NOMO-1 (cell line): ENCODE results near the gene IFIT1.
"Not testable (repeated sequence)": the region's sequence is repeated elsewhere in the genome, so short reads cannot be mapped to it uniquely, and the experiment has no call there.

Experiments used
- DNase-seq, 2 experiments: peaks; one replicate each; lab custom pipeline; 2025; ENCODE audit not compliant: unreplicated experiment in 2 of 2; lab: John Stamatoyannopoulos, UW

The IFIT1 gene

DNA sequence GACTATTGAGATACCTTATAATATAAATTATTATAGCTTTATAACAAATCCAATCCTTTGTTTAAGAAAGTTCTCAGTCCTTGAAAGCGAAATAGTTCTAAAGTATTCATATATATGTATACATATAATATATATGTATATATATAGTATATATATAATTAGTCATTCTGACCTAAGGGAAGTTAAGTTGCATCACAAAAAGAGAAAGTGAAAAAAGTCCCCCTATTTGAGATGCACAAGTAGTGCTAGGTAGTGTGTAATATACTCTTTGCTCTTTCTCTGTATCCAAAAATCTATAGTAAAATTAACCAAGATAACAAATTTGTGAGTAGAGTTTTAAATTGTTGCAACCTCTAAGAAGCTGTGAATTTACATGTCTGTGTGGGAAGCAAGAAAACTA lies 27.9 kb upstream of the IFIT1 start:
- peak in 1 of 2 experiments; percentile 38 for DNase-seq

DNA sequence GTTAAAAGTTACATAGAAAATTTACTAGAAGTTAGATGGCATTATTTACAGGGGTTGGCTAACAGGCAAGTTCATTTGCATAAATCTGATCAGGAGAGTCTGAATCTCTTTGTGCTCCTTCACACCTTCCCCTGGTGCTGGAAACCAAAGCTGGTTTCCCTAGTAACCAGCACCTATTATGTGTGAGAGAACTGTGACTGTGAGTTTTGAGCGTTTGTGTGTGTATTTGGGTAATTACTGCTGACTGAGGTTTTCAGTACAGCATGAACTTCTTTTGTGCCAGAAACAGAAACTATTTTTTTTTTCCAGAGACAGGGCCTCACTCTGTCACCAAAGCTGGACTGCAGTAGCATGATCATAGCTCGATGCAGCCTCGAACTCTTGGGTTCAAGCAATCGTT lies 24.9 kb upstream of the IFIT1 start:
- DNase-seq: no peak

DNA sequence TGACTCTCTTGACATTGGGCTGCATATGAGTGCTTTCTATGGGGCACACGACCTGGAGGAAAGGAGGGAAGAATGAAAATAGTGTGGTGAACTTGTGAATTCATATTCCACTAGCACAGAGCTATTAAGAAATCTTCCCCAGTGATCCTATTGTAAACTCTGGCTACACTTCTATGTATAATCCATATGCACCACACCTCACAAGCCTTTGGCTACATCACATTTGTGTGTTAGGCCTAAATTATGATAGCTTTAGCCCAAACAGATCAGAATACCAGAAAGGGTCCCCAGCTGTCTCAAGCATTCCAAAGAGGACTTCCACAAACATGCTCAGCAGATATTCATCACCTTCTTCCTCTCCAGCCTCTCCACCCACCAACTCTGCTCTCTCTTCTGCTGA lies 24.3 kb upstream of the IFIT1 start:
- DNase-seq: no peak

DNA sequence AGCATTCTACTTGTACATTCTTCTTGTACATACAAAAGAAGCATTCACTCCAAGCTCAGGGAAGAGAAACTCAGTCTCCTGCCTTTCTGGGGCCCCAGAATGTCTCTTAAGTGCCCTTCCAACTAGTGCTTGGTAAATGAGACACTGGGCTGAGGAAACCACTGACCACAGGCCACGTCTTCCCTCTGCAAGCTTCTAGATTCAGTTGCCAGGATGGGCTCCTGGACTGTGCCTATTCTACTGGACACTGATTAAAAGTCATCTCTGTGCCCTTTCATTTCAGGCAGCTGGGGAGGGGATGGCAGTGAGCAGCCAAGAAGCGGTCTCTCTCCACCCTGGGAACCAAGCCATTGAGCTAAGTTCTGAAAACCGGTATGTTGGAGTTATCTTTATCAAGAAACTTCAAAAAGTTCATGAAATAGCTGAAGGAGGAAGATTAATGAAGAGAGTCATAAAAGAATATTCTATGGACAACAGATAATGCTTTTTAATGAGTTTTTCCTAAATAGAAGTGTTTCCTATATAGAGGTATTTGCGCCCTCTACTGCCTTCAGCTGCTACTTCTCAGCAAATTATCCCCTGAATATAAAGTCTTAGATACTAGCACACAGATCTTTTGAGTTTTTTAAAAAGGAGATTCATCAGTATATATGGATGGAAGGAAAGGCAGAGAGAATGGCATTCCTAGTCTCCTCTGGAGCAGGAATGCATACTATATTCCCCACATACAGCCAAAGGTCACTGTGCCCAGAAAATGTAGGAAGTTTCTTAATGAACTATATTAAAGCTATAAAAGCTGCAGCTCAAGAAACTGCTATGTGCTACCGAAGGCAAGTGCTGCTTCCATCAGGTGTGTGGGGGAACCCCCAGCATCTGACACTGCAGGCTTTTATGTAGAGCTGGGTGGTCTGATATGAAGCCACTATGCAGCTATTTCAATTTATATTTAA lies 23.0 kb upstream of the IFIT1 start:
- peak; percentile 31 to 35 for DNase-seq

DNA sequence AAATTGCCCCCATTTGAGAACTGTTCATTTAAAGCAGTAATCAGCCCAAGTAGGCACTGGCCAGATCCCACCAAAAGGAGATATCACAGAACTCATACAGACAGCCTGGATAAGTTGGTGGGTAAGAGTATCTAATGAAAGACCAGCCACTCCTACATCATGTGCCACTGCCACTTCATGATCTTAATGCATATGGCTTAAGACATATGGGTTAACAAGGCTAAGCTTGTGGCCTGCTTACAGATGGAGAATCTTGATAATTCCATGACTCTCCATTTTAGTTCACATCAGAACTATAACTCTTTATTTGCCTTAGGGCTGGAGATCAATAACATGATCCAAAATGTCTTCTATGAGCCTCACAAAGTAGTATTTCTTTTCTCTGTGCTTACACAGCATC lies 21.3 kb upstream of the IFIT1 start:
- no peak for DNase-seq

DNA sequence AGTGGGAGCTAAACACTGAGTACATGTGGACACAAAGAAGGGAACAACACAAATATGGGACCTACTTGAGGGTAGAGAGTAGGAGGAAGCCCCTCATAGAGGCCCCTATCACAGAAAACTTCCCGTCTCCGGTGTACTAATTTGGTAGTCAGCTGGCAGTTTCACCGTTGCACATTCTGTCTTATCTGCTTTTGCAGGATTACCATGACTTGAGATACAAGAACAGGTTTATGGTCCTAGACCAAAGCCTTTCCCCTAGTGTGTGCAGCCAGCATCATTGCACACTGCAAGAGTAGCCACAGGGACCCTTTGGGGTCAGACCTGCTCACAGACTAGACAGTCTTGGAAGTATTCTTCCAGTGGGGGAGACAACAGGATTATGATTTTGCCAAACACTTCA lies 20.4 kb upstream of the IFIT1 start:
- DNase-seq: no peak

DNA sequence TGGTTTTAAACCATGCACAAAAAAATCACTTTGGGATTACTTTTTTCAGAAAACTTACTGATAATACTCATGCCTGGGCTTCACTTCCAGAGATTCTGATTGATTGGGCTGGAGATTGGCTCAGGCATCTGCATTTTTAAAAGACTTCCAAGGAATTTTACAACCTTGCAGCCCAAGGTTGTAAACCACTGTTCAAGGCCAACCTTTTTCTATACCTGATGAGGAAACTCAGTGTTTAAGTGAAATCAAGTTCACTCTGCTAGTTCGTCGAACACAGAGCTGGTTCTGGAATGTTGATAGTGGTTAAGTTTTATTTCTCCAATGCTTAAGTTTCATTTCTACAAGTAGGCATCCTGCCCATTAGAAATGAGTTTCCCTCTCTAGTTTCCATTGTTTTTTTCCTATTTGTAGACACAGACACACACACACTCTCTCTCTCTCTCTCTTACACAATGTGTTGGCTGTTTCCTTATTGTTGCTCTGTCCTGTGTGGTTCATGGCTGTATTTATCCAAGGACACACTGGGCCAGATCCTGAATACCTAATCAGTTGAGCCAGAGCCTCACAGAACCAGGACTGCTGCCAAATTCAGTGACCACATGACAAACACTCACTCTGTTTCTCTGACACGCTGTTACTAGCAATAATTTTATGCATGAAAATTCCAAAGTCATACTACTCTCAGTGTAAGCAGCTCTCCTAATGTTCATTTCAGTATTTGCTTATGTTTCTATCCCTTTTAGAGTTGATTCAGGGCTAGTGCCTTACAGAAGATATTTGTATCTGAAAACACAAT lies 18.3 kb upstream of the IFIT1 start:
- no peak for DNase-seq

DNA sequence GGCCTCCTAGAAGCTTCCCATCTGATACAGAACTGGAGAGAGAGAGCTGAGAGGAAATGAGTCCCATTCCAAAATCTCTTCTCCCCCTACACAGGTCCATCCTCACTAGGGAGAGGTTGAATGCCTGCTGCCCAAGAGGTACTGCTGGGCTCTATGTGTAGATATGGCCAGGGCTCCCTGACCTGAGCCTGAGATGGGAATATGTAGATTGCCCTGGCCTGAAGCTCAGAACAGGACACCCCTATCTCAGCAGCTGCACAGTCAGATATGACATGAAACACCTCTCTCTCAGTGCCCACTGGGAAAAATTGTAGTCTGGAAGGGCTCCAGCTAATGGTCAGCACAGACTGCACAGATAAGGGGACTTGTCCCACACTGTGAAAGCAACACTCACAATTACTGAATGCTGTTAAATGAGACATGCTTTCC lies 17.7 kb upstream of the IFIT1 start:
- DNase-seq: no peak

DNA sequence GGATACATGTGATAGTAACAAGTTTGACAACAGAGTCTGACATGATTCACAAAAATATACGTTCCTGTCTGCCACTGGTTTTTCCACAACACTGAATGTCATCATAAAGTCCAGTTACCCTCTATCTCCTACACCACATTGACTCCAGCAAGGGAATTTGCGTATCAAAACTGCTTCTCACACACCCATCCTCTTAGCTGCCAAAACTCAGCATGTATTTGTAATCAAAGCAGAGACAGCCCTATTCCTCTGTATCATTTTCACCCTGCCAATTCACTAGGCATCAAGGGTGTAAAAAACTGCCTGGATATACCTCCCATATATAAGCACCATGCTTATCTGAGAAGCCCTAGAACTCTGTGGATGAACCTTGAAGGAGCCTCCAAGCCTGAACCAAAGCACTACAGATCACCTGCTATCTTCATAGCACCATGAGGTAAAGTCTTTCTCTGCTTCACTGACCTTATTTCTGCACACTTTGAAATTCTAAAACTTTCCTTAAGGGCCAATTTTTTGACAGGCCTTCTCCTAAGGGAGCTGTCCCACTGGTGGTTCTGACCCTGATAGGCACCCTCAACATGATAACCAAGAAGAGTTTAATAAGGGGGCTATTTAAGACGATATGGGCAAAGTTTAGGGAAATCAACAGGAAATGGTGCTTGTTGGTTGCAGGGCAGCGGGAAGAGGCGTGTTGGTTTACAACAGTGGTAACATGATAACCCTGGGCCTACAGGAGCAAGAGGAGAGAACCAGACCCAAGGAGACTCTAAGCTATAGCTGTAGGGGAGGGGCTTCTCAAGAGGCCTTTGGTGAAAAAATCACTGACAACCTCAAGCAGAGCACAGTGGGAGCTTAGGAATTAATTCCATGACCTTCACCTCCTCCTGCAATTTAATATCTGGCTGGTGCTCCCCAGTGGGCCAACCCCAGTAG lies 14.5 kb upstream of the IFIT1 start, which contains the start of gene IFIT1B:
Gene IFIT1B, plus strand, starts transcription at position 352 of the 933 bp plus-strand sequence. Its CDS starts 80 bp downstream, at position 432.
- DNase-seq: no peak

DNA sequence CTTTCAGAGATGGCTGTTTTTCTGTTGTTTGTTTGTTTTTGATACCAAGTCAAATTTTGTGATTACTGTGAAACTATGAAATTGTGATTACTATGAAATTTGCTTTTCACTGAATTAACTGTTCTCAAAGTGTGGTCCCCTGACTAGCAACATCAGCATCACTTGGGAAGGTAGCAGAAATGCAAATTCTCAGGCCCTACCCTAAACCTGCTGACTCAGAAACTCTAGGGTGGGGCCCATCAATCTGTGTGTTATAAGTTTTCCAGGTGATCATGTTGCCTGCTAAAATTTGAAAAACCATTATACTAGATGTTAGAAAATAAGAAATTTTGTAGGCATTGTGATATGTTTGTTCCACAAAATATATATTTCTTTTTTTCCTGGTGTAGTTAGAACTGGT lies 13.3 kb upstream of the IFIT1 start:
- no peak for DNase-seq

DNA sequence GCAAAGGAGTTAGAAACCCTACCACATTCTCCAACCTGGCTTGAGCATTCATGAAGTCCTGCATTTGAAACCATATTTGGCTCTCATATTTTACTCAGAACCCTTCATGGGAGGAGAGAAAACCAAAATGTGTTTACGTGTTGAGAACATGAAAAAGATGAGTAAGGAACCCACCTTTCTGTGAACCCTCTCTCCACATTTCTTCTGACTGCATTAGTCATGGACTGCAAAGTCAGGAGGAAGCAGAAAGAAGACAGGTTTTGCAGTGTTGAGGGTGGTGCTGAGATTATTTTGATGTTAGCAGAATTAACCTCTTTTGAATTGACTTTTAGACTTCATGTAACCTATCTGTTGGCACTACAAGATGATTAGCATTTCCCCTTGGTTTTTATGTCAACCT lies 9.7 kb upstream of the IFIT1 start:
- no peak for DNase-seq

DNA sequence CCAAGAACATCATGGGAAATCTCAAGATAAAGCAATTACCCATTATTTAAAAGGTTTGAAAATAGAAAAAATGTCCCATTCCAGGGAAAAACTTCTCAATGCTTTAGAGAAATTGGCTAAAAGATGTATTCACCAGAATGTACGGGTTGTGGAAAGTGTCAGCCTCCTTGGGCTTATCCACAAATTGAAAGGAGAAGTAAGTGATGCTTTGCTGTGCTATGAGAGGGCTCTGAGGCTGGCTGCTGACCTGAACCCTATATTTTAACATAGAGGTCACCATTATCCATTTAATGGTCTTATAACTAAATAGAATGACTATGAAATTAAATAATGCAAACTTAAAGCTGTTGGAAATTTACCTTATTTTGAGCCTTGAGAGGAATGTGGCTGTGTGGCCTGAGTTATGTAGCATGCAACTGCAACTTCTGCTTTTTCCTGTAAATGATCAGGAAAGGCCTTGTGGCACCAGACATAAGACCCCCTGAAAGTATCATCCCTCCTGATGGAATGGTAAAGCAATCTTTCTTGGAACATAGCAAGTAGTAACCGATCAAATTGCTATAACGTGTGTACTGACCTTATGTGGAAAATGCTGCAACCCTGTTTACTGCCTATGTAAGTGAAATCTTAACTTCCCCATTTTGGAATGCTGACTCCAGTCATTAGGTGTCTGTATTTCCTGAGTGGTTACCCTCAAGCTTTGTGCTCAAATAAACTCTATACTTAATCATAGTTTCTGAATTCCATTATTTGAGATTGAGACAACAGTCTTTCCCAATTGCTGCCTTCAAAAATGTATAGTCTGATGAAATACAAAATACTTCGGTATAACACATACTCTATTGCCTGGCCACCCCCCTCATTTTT lies 7.7 kb upstream of the IFIT1 start:
- peak; percentile 62 to 95 for DNase-seq

DNA sequence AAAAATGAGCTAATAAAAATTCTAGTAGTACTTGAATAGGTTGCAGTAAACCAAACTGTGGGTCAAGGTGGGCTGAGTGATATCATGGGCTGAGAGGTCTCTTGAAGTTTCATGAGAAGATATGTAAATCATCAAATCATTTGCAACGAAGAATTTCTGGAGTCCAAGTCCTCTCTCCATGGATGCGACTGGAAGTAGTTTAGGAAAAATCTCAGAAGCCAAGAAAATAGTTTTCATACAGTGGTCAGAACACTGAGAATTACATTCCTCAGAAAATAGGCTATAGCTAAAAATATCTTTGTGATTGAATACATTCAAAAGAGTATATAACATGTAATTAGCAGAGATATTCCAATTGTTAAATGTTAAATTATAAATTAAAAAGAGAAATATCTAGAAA lies 3.6 kb upstream of the IFIT1 start:
- DNase-seq: no peak

DNA sequence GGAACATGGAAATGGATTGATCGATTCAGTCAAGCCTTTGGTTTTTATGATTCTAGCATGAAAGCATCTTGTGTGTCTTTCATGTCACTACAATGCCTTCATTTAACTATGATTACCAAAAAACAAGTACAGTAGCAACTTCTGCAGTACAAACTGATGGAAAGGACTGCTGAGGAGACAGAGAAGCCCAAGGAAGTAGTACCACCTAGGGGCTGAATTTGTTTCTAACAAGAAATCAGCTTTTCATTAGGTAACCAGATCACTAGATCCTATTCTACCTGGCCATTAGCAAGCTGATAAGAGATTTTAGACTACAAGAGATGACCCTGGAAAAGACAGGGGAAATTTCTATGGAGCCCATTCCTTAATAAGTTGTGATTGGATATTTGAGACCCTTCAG lies 3.2 kb upstream of the IFIT1 start:
- DNase-seq: peak; percentile 14 to 15

DNA sequence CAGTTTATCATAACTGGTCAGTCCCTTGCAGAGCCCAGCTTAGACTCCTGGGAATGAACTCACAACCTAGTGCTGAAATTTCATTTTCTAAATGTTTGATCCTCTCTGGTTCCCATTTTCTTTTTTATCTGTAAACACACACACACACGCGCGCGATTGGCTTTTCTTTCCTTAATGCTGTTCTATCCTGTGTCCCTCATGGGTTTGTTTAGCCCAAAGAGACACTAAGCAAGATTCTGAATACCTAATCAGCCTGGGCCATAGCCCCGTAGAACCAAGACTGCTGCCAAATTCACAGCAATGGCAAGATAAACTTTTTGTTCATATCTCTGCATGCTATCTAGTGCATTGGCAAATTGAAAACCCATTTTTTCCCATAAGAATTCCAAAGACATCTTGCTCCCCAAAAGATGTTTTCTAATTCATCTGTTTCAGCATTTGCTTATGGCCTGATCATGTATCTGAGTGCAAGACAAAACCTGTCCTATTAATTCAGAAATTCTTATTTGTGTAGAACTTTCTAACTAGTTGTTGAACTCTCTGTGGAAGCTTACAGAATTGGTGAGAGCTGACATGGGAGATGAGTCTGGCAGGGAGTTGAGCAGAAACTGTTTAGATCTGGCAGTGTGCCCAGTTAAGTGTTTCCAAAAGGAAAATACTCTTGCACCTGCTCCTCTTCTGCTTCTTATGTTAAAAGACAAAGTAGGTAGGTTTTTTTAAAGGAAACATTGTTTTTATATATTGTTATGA lies 1.8 kb upstream of the IFIT1 start:
- no peak for DNase-seq

DNA sequence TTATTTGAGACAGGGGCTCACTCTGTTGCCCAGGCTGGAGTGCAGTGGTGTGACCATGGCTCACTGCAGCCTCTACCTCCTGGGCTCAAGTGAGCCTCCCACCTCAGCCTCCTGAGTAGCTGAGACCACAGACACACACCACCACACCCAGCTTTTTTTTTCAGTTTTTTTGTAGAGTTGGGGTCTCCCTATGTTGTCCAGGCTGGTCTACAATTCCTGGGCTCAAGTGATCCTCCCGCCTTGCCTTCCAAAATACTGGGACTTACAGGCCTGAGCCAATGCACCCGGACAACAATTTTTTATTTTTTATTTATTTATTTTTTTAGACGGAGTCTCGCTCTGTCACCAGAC lies 1.2 kb upstream of the IFIT1 start:
- not testable (repeated sequence) for DNase-seq

DNA sequence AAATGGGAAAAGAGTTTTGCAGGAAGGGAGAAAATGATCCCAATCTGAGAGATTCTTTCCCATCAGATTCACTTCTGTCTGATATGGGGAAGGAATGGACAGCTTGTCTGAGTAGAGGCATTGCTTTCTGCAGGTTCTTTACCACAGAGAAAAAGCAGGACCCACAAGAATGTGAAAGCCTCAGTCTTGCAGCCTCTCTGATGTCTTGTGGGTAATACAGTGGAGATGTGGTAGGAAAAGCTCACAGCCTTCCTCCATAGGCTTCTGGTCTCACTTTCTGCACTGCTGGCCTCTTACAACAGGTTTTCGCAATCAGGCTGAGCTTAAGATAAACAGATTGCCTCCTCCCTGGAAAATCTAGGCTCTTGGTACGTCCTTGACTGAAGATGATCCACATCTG lies 551 bp downstream of the IFIT1 start:
- DNase-seq: peak; percentile 26 to 56

DNA sequence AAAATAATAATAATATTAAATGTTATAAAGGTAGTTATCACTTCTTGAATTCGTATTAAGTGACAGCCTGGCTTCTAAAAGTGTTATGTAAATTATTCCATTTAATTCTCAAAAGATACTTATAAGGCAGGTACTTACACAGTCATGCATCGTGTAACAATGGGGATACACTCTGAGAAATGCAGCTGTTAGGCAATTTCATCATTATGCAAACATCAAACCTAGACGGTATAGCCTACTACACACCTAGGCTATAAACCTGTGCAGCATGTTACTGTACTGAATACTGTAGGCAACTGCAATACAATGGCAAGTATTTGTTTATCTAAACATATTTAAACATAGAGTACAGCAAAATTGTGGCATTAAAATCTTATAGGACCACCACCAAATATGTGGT lies 1.5 kb downstream of the IFIT1 start:
- DNase-seq: no peak

DNA sequence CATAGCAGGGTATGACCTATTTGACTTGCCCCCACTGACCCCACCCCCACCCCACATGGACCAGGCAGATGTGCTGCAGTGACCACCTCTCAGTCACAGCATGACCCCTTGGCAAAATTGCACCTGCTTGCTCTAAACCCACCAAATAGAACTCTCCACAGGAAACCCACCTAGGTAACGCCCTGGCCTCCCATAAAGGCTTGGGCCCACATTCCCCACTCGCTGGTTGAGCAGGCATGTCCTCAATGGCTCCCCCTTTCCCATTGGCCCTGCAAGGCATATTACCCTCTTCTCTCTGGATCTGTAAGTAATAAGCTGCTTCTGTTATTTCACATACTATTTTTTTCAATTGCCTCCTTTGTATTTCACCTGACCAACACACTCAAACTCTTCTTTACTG lies 2.7 kb downstream of the IFIT1 start:
- no peak for DNase-seq
